HG03196 (cell line): ENCODE data around the gene ARHGAP29.

Experiments used
- ATAC-seq: cut with Tn5 transposase; IDR thresholded peaks from one replicate; pipeline ENCODE4 v1.9.1; 2021; ENCODE audit not compliant: unreplicated experiment

The ARHGAP29 gene

DNA sequence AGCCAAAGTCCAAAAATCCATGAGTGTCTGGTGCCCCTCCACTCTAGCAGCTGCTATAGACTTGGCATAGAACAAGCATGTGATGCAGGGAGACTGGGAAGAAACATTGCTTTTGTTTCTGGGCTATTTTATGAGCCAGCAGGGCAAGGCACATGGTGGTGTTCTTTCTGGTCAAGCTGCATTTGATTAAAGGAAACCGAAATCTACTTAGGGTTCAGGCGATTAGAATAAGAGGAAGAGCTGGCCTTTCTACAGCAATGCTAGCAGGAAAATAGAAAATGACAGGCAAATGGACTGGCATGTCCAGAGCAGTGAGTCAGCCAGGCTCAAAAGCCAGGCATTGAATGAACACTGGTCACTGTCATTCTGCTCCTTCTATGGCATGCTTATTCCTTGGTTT is 28.5 kb upstream of the ARHGAP29 start:
- no peak for ATAC-seq

DNA sequence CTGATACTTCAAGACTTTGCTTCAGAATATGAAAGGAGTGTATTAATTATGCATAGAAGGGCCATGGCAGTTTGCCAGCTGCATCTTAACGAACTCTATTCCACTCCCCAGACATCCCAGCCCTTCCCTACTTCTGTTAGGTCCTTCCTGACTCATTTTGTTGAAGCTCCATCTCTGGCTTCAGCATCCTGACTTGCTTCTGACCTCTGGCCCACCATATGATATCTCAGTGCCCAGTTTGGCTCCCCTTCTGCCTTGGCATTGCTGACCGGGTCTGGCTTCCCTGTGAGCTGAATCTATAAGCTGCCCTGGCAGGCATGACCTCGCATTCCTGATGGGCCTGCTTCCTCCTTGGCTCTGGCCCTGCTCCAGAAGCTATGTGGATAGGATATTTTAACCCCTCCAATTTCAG is 27.6 kb upstream of the ARHGAP29 start:
- ATAC-seq: no peak

DNA sequence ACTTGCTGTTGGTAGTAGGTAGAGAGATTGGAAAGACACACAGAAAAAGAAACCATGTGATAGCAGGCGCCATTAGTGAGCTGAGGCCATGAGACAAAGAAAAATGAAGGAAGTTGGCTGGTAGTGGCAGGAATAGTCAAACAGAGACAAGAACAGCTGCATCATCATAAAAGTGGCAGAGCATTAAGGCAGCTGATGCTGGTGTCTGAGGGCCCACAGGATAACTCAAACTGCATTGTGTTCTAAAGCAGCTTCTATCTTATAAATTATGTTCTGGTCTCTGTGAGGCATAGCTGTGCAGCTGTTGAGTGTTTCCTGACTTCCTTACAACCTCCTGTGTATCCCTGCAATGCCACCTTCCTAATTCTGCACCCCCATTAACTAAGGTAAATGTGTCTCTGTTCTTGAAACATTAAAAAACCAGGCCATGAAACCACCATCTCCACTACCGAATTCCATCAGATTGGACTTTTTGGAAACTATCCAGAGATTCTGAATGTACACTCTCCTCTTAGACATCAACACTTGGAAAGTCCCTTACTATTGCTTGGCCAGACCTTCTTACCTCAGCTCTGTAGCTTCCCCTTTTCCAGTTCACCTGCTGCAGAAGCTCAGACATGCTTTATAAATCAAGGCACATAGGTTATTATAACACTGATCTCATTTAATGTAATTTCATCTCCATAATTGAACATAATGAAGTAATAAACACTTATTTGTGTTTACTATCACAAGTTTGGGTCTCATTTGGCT is 23.4 kb upstream of the ARHGAP29 start:
- no peak for ATAC-seq

DNA sequence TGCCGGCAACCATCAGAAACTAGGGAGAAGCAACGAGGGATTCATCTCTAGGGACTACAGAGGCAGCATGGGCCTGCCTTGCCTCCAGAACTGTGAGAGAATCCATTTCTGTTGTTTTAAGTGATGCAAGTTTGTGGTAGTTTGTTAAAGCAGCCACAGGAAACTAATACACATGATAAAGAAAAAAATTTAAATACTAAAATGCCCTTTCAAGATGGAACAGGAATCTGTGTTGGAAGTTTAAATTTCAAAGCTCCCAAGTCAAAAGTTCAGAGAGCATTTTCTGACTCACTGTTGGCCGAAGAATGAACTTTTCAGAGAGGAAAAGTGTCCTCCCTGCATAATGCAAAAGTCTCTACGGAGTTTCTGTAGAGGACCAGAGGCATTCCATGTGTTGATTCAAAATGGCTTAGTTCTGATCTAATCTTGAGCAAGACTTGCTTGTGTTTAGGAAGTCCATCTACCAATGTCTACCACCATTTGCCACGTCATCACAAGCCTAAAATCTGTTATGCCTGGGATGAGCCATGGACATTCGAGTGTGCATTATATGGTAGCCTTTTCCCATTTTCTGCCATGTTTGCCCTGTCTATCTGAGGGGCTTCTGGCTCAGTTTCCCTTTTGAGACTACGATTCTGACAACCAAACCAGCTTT is 22.4 kb upstream of the ARHGAP29 start:
- no peak for ATAC-seq

DNA sequence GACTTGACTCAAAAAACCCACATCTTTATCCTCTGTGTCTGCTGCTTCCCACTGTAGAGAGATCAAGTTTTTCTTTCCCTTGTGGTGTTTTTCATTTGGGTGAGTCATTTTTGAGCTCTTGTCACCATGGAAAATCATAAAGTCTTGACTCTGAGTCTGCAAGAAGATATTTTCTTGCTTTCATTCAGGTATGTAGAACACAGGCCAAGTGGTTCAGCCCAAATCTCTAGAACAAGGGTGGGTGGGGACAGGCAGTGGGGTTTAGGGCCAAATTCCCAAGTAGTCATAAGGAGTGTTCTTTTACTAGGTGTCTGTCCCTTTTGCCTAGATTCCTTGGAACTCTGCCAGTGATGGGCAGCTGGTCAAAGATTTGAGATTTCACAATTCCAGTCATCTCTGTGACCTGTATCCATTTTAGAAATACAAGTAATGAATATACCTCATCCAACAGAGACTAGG is 21.5 kb upstream of the ARHGAP29 start:
- no peak for ATAC-seq

DNA sequence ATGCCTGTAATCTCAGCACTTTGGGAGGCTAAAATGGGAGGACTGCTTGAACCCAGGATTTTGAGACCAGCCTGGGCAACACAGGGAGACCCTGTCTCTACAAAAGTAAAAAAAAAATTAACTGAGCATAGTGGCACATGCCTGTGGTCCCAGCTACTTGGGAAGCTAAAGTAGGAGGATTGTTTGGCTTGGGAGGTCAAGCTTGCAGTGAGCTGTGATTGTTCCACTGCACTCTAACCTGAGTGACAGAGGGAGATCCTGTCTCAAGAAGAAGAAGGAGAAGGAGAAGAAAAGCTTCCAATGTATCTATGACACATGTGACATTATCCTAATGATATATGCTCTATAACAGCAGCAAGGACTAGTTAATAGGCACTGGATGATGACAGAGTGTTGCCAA is 20.1 kb upstream of the ARHGAP29 start:
- no peak for ATAC-seq

DNA sequence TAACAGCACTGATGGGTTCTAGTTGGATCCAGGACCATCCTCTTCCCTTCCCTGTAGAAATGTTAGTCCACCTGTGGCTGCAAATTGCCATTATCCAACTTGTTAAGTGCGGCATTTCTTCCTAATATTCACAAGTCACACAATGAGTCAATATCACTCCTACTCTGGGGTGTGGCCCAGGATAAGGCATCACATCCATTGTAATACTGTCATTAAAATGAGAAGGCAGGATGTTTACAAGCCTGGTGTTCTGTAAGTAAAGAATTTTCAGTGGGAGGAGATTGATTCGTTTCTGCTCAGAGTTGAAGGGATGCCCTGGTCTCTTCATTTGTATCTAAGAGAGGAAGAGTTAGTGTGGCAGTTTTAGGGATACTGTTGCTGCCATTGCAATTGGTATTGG is 18.1 kb upstream of the ARHGAP29 start:
- no peak for ATAC-seq

DNA sequence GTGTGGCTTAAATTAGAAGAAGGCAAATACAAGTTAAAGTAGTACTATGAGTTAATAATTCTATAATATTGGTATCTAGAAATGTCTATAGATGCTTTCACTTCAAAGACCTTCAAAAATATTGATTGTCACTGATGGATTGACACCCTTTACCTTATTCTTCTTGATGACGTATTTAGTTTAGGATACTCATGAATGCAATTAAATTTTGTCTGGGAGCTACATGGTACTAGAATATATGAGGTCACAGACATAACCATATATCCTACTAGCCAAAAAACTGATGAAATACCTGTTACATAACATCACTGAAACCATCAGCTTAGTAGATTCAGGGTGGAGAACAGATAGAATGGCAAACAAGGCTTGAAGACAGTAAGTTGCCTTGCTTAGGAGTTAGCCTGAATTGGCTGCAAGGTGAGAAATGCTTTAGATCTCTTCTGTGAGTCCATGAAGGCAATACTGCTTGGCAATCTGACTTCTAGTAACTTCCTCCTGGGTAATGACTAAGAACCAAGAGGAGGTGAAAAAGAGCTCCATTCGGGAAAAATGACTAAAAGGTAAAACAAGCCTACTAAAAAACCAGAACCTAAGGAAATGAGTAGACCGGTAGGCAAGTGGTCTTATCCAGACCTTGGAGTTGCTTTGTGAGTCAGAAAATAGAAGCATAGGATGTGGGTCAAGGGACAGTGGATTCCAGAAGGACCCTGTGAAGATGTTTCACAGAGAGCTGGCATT is 16.9 kb upstream of the ARHGAP29 start:
- ATAC-seq: no peak

DNA sequence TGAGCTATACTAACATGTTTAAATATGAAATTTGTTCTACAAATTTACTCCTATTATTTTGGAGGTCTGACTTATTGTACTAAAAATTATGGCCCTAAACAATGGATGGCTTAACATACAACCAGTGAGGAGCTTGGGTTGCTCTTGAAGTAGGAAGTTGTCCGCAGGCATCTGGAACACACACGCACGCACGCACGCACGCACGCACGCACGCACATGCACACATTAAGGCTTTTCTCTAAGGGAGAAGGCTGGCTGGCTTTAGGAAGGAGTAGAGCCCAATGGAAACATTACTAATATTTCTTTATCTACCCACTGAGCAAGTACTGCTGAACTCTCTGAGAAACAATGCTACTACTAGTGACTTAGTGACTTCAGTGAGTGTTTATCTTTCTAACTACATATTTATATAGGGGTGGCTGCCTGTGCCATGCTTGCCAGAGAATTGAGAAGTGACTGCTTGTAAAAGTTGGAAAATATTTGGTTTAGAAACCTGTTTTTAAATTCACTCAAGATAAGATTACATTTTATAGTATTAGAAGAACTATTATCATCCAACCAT is 16.2 kb upstream of the ARHGAP29 start:
- no peak for ATAC-seq

DNA sequence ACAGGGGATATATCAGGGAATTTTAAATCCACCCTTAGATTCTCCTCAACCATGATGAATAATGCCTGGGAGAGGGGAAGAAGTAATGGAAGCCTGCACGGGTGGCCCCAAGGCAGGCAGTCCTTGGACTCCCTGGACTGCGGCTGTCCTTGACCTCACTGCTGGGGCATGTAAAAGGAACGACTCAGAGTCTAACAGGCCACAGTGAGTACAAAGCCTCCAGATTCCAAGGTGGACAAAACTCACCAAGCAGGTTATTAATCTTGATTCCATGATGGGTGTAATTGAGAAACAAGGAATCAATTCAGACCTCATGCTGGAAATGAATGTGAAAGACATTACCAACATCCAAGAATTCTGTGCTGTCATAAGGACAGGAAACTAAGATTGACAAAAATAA is 13.0 kb upstream of the ARHGAP29 start:
- no peak for ATAC-seq

DNA sequence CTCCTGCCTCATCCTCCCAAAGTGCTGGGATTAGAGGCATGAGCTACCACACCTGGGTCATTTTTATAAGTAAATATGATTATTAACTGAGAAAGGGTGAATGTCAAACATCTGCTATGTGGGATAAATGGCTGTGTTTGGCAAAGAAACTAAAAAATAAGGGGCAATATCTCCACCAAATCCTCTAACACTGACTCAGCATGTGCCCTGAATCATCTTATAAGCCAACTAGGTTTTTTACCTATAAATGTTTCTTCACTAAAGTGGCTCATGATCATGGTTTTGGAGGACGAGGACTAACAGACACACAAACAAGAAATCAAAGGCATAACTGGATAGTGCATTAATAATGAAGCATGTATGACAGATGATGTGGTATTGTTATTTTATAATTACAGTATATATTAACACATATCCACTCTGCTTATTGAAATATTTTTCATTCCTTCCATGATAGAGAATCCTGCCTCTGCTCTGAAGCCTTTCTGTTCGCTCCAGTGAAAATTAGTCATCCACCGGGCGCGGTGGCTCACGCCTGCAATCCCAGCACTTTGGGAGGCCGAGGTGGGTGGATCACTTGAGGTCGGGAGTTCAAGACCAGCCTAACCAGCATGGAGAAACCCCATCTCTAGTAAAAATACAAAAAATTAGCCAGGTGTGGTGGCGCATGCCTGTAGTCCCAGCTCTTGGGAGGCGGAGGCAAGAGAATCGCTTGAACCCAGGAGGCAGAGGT is 11.7 kb upstream of the ARHGAP29 start:
- no peak for ATAC-seq

DNA sequence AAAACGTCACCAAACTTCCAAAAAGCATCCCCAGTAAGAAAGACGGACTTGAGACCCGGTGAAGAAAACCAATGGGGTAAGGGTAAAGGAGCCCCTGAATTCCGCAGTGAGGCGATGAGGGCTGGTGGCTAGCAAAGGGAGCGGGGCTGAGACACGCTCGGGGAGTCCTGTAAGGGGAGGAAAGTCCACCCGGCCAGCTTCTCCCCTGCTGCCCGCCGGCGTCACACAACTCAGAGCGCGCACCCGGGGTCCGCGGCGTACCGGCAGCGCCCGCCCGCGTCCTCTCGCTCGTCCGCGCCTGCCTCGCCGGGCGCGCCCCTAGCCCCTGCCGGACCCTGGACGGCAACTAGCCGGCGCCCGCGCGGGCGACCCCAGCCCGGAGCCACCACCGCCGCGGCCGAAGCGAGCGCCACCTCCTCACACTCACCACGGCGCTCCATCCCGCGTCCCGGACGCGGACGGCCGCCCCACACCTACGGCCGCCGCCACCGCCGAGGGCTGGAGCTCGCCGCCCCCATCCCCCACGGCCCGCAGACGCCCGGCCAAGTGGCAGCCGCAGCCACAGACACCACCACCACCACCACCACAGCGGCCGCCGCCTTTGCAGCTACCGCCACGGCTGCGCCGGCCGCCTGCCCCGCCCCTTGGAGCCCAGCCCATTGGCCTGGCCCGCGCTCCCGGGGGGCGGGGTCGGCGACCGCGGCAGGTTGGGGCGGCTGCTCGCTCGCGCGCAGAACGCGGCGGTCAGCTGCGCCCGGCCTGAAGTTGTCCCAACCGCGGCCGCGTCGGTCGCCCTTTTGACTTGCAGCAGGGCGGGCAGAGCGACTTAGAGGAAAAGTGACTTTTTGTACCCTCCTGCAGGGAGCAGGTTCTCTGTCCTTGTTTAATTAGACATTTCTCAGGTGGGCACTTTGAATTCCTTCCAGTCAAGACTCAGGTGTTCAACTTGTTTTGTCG is 10.0 kb upstream of the ARHGAP29 start:
- peak; percentile 78 for ATAC-seq

DNA sequence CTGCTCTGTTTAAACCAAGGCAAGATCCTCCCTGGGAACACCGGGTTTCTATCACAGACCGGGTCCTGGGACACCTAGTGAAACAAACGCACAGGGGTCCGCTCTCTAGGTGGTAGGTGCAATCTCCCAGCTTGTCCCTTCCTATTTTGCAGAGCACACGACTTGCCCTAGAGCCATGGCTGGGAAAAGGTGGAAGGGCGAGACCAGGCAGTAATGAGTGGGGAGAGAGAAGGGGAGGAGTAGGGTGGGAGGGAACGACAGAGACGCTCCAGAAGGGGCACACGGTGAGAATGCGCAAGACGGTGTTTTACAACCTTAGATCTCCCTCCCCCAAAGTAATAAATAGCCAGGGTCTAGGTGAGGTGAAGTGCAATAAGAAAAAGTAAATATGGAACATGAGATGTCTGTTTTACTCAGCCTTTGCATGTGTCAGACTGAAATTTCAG is 9.3 kb upstream of the ARHGAP29 start:
- ATAC-seq: no peak

DNA sequence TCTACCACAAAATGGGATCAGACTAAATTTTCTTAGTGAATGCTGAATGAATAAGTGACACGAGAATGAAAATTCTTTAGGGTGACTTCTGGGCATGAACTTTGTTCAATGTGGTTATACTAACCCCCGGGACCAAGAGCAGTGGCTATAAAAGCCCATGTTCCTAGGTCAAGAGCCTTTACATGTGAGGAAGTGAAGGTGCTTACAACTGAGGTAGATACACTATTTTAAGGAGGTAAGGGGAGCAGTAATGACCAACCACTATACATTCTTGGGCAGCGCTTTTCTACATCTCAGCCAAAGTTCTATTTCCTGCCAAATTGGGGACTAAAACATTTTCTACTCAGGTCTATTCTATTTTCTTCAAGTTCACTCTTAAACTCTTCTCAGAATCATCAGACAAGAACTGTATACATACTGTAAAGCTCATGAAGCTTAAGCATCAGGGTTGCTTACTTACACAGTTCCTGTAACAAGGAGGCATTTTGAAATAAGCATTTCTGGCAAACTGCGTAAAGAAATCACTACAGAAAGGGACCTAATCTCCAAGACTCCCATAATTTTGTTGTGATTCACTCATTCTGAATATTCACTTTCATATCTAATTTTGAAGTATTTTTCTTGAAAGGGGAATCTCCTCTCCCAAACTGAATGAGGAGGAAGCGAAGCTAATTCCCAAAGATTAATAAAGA is 8.5 kb upstream of the ARHGAP29 start:
- ATAC-seq: no peak

DNA sequence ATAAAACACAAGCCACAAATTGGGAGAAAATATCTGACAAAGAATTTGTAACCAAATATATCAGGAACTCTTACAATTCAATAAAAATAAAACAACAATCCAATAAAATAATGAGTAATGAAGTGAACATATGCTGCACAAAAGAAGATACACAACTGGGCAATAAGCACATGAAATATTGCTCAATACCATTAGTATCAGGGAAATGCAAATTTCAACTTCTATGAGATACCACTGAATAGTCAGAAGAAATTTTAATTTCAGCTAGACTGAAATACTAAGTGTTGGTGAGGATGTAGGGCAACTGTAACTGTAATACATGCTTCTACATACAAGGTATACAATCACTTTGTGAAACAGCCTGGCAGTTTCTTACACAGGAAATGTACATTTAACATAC is 7.4 kb upstream of the ARHGAP29 start:
- ATAC-seq: no peak

DNA sequence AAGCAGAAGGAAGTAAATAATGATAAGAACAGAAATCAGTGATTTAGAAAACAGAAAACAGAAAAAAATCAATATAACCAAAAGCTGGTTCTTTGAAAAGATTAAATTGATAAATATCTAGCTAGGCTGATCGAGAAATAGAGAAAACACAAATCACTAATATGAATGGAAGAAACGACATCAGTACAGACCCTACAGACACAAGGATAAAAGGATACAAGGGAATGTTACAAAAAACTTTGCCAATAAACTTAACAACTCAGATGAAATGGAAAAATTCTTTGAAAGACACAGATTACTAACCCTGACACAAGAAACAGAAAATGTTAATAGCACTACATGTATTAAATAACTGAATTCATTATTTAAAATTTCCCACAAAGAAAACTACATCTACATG is 6.3 kb upstream of the ARHGAP29 start:
- no peak for ATAC-seq

DNA sequence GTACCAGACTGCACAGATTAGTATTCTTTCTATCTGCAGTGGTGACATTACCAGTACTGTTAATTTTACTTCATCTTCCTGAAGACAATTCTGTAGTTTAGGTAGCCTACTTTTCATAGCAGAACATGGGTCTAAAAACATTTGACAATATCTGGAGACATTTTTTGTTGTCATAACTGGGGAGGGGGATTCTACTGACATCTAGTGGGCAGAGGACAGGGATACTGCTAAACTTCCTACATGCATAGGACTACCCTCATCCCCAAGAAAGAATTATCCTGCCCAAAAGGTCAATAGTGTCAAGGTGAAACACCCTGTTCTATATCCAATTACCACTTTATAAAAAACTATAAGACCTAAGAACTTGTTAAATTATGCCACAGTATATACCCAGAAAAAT is 3.4 kb upstream of the ARHGAP29 start:
- no peak for ATAC-seq

DNA sequence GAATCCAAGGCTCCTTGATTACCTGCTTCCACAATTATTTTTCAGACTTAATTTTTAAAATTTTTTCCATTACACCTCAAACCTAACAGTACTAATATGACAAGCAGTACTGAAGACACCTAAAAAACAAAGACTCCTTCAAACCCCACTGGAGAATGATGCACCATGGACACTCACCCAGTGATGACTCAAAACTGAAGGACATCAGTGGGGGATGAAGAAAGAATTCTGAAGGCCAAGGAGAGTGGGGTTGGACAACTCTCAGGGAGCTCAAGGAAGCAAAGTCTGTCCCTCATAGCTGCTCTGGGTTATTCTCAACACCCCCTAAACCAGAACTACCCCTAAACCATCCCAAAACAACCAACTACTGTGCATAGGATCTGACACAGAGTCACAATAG is 2.4 kb upstream of the ARHGAP29 start:
- no peak for ATAC-seq

DNA sequence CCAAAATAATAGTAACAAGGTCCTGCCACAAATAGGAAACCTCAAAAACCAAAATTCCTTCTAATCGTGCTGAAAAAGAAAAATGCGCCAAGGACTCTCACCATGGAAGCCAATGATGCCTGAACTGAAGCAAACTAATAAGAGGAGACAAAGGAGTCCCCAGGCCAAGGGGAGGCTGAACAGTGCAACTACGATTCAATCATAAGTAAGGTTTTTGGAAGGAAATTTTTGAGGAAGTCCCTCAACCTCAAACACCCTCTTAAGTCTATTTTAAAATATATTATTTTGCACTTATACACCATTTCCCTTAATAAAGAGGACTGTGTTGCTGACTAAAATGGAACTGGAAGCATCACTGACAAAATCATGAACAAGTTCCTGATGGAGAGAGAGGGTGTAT is 1.7 kb upstream of the ARHGAP29 start:
- ATAC-seq: no peak
